GM12878 (cell line): ENCODE data around the gene CELSR1. TPM values are rescaled to one million over a fixed set of nuclear protein-coding genes. Genes with fewer than 3 reads are reported as not detected.

Source experiments
- ATAC-seq: fragments of 200-7000 bp; cut with Tn5 transposase; 3 replicates; pipeline ENCODE4 v1.9.1; 2020; ENCODE audit warnings: mild to moderate bottlenecking, moderate library complexity
- BruUV-seq: library from RNA; stranded (reverse); fragments of 400-500 nt; replicated peaks from 2 replicates; lab custom pipeline; 2021; lab: Mats Ljungman, UMichigan
- CTCF ChIA-PET: fragments of 300-600 bp; sonication (Branson Sonifier 250); formaldehyde crosslinking; extraction: SDS; loops from one replicate; lab custom pipeline; 2021; ENCODE audit warnings: inconsistent platforms; lab: Yijun Ruan, JAX
- POLR2A ChIA-PET: fragments of 350-600 bp; formaldehyde crosslinking; extraction: SDS; loops from one replicate; lab custom pipeline; 2021; ENCODE audit warnings: inconsistent platforms; lab: Charles Lee
- RAD21 ChIA-PET: fragments of 300-600 bp; sonication (Branson Sonifier 250); formaldehyde crosslinking; loops from one replicate; lab custom pipeline; 2023; ENCODE audit warnings: antibody characterized with exemption; ENCODE audit not compliant: unreplicated experiment; lab: Charles Lee
- SMC1A ChIA-PET: fragments of 300-600 bp; sonication (Branson Sonifier 250); formaldehyde crosslinking; loops from one replicate; lab custom pipeline; 2023; ENCODE audit not compliant: unreplicated experiment, uncharacterized antibody; lab: Charles Lee
- DNase-seq: peaks from one replicate; pipeline ENCODE4 v3.0.0-alpha.2; 2011; ENCODE audit warnings: low read depth, low spot score
- FAIRE-seq: peaks from 3 replicates; lab custom pipeline; 2011; peaks lifted over from hg19 to GRCh38; lab: Jason Lieb, UNC
- H2AFZ ChIP-seq: 2 replicates; pipeline ENCODE4 v1.6.0; 2011; ENCODE audit warnings: low read depth, low read length, control low read depth; ENCODE audit not compliant: control insufficient read depth
- H3K27ac ChIP-seq: 2 replicates; pipeline ENCODE4 v1.5.1; 2011; ENCODE audit warnings: control low read depth; ENCODE audit not compliant: control insufficient read depth, insufficient read depth
- H3K27me3 ChIP-seq, 2 experiments: replicated peaks in 1 of 2; 2 replicates each; pipeline versions ENCODE4 v1.6.0 to v1.6.1; 2011; ENCODE audit warnings: low read length in 1 of 2; ENCODE audit not compliant: control insufficient read depth in 2 of 2, insufficient read depth in 2 of 2
- H3K36me3 ChIP-seq, 2 experiments: 2 replicates each; pipeline ENCODE4 v1.5.1; 2011; ENCODE audit warnings: low read length in 1 of 2; ENCODE audit not compliant: control insufficient read depth in 2 of 2, insufficient read depth in 2 of 2
- H3K4me1 ChIP-seq: 2 replicates; pipeline ENCODE4 v1.6.1; 2011; ENCODE audit warnings: mild to moderate bottlenecking, low read length, moderate library complexity, mixed read lengths; ENCODE audit not compliant: control insufficient read depth, insufficient read depth
- H3K4me2 ChIP-seq: 2 replicates; pipeline ENCODE4 v1.6.0; 2011; ENCODE audit warnings: control low read depth; ENCODE audit not compliant: control insufficient read depth, insufficient read depth
- H3K4me3 ChIP-seq: fragments of 200-600 bp; sonication (generic); 2 replicates; pipeline ENCODE4 v1.5.1; 2016
- H3K79me2 ChIP-seq: 2 replicates; pipeline ENCODE4 v1.6.0; 2011; ENCODE audit warnings: low read length; ENCODE audit not compliant: control insufficient read depth, insufficient read depth
- H3K9ac ChIP-seq: 2 replicates; pipeline ENCODE4 v1.8.0; 2011; ENCODE audit warnings: low read length, control low read depth, mixed read lengths; ENCODE audit not compliant: control insufficient read depth, insufficient read depth
- H3K9me3 ChIP-seq: replicated peaks from 3 replicates; pipeline ENCODE4 v1.5.1; 2011; ENCODE audit warnings: mild to moderate bottlenecking, low read length; ENCODE audit not compliant: control insufficient read depth, insufficient read depth
- H4K20me1 ChIP-seq: 2 replicates; pipeline ENCODE4 v1.6.0; 2011; ENCODE audit not compliant: control insufficient read depth, insufficient read depth
- CREM ChIP-seq: IDR thresholded peaks from 2 replicates; pipeline ENCODE4 v1.6.1; 2014; ENCODE audit warnings: antibody characterized with exemption, low read depth
- EZH2 ChIP-seq: IDR thresholded peaks from 2 replicates; pipeline ENCODE4 v1.6.1; 2012; ENCODE audit warnings: low read depth, mild to moderate bottlenecking, control low read depth, inconsistent platforms, low read length, borderline replicate concordance; ENCODE audit not compliant: control insufficient read depth
- FOS ChIP-seq: IDR thresholded peaks from 3 replicates; pipeline ENCODE4 v1.6.1; 2011; ENCODE audit warnings: borderline replicate concordance; ENCODE audit not compliant: insufficient read length; ENCODE audit errors: extremely low read depth
- HDAC6 ChIP-seq: fragments of 200-600 bp; sonication (generic); IDR thresholded peaks from one replicate; pipeline ENCODE4 v1.8.0; 2017; ENCODE audit warnings: antibody characterized with exemption; ENCODE audit not compliant: unreplicated experiment
- PKNOX1 ChIP-seq: fragments of 450-650 bp; IDR thresholded peaks from 2 replicates; pipeline ENCODE4 v1.6.1; 2016; ENCODE audit warnings: mild to moderate bottlenecking
- SPI1 ChIP-seq: IDR thresholded peaks from 2 replicates; pipeline ENCODE4 v1.6.1; 2011; ENCODE audit warnings: low read depth, mild to moderate bottlenecking, low read length, moderate library complexity, borderline replicate concordance; ENCODE audit not compliant: insufficient read depth
- WGBS: methylation state at CpG from one replicate; pipeline ENCODE4 v1.1.6; 2016; ENCODE audit warnings: low lambda C conversion rate; ENCODE audit not compliant: insufficient replicate concordance, insufficient coverage; ENCODE audit errors: missing lambda C conversion rate; 5-methylcytosine and 5-hydroxymethylcytosine counted together
- in situ Hi-C: fragments of 300-500 bp; cut with MboI; formaldehyde crosslinking; loops from 9 replicates; pipeline ENCODE4 v1.14.3; 2018; ENCODE audit warnings: mixed read lengths
- intact Hi-C: fragments of 100-400 bp; cut with micrococcal nuclease; formaldehyde crosslinking; loops from one replicate; pipeline ENCODE4 v1.14.2; 2022; ENCODE audit not compliant: unreplicated experiment
- polyA plus RNA-seq, 11 experiments: library from polyadenylated mRNA; depleted of rRNA in 4 of 11; unstranded in 6 of 11; stranded (reverse) in 5 of 11; fragments of >200 nt; fragmentation: Nextera tagmentation in 4 of 11; fragmentation: Illumina TruSeq in 1 of 11; extraction: Ambion mirVana in 4 of 11; extraction: Trizol in 1 of 11; gene quantifications; 1 replicate in 1 of 11; 2 replicates in 10 of 11; pipeline versions ENCODE4 v1.2.1 to v1.2.3, GENCODE V29; 2011 to 2016; ENCODE audit warnings: inconsistent platforms in 2 of 11, missing spikeins in 2 of 11, low read depth in 1 of 11
- total RNA-seq, 4 experiments: library from RNA; depleted of rRNA in 3 of 4; stranded (reverse); fragments of >200 nt in 3 of 4; fragmentation: Illumina TruSeq in 1 of 4; extraction: Trizol in 1 of 4; gene quantifications; 2 replicates each; pipeline versions ENCODE4 v1.2.1 to v1.2.3, GENCODE V29; 2013 to 2021
- TF ChIP-seq, protein P1 (sequence below): IDR thresholded peaks from 2 replicates; pipeline ENCODE4 v1.6.1; 2011; ENCODE audit warnings: borderline replicate concordance, low read depth, mild to moderate bottlenecking, moderate library complexity, mixed read lengths, low read length; ENCODE audit not compliant: insufficient read depth; ENCODE audit errors: extremely low read length

CELSR1 gene
- total and polyA plus RNA-seq, 10 of the 15 experiments (the other 5 are each of a cell fraction or from before 2014, with no cell fraction given) = 0.05 to 1.7 (median 0.35) TPM; not detected in 2

GRCh38 chr22:46391486-46392136 is 145.8 kb downstream of the CELSR1 start:
- no peaks in the 10 kb centered on the region for H3K36me3 ChIP-seq
- no peak overlapping the region for H3K4me2 ChIP-seq
- H3K9ac ChIP-seq = no peak overlapping the region
- no peak for FAIRE-seq
- ChIA-PET SMC1A (interaction anchor here (0.7 to 0.9 kb wide), 2 partner anchors 11 to 270 kb away, joined by 3 read pairs; no protein-coding TSS in a partner anchor), CTCF (interaction anchor here (0.7 to 2.4 kb wide), 2 partner anchors 24 to 315 kb away, joined by 3 to 9 read pairs; no protein-coding TSS in a partner anchor), POLR2A (no interaction called here), RAD21 (interaction anchor here (0.9 kb wide), 1 partner anchor 24 kb away, joined by 3 read pairs; no protein-coding TSS in a partner anchor)
- ATAC-seq = no peak
- no TSS peak for BruUV-seq
- no peak for DNase-seq
- no peaks in the 10 kb centered on the region for H4K20me1 ChIP-seq
- H3K4me3 ChIP-seq = no peak overlapping the region
- no peaks in the 10 kb centered on the region for H3K9me3 ChIP-seq
- no peaks in the 10 kb centered on the region for H3K4me1 ChIP-seq
- H3K79me2 ChIP-seq = no peaks in the 10 kb centered on the region
- whole genome bisulfite sequencing = 57% methylated on average over 36 of the region's 36 CpGs
- no peaks in the 10 kb centered on the region; a peak in 1 of 4 replicates for H3K27me3 ChIP-seq
- intact Hi-C loops = no loop called here
- H2AFZ ChIP-seq = no peak overlapping the region
- in situ Hi-C loops = no loop called here
- no peak overlapping the region for H3K27ac ChIP-seq
- TF ChIP-seq, protein P1, sequence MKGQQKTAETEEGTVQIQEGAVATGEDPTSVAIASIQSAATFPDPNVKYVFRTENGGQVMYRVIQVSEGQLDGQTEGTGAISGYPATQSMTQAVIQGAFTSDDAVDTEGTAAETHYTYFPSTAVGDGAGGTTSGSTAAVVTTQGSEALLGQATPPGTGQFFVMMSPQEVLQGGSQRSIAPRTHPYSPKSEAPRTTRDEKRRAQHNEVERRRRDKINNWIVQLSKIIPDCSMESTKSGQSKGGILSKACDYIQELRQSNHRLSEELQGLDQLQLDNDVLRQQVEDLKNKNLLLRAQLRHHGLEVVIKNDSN = no peak
- TF ChIP-seq HDAC6 (no peak), FOS (no peak), SPI1 (no peak), CREM (no peak), PKNOX1 (no peak), EZH2 (no peak)
